Gastrocnemius medialis (tissue), 4 donors: ENCODE measurements around the gene CRPPA. TPM values are rescaled to one million over a fixed set of nuclear protein-coding genes. Genes with fewer than 3 reads are reported as not detected.

Experiments used
- ATAC-seq, 2 donors: fragments of 150-250 bp; one replicate each; pipeline ENCODE4 v1.9.1; 2016
- DNase-seq, 2 donors: peaks; one replicate each; pipeline ENCODE4 v3.0.0-alpha.2; 2019
- H3K27ac ChIP-seq, 4 donors: fragments of 200-600 bp; sonication (generic); 1 replicate in 1 of 4; 2 replicates in 3 of 4; pipeline ENCODE4 v1.5.1; 2016 to 2018; ENCODE audit warnings: mild to moderate bottlenecking in 2 of 4, moderate library complexity in 1 of 4
- H3K27me3 ChIP-seq, 3 donors: fragments of 200-600 bp; sonication (generic) in 2 of 3; 1 replicate in 1 of 3; 2 replicates in 2 of 3; pipeline versions ENCODE4 v1.5.1 to v1.6.0; 2016 to 2019; ENCODE audit warnings: mild to moderate bottlenecking in 1 of 3, moderate library complexity in 1 of 3
- H3K36me3 ChIP-seq, 2 donors: fragments of 200-600 bp; sonication (generic) in 1 of 2; one replicate each; pipeline ENCODE4 v1.5.1; 2017 to 2018
- H3K4me1 ChIP-seq, 2 donors: fragments of 200-600 bp; sonication (generic) in 1 of 2; one replicate each; pipeline ENCODE4 v1.5.1; 2016 to 2017; ENCODE audit warnings: mild to moderate bottlenecking in 2 of 2
- H3K4me3 ChIP-seq, 4 donors: fragments of 200-600 bp; sonication (generic) in 3 of 4; 1 replicate in 1 of 4; 2 replicates in 3 of 4; pipeline ENCODE4 v1.5.1; 2016 to 2019; ENCODE audit warnings: mild to moderate bottlenecking in 2 of 4
- H3K9me3 ChIP-seq, 3 donors: fragments of 200-600 bp; sonication (generic) in 2 of 3; 1 replicate in 1 of 3; 2 replicates in 2 of 3; pipeline ENCODE4 v1.5.1; 2016 to 2019
- POLR2A ChIP-seq, 2 donors: fragments of 450-650 bp; IDR thresholded peaks; one replicate each; pipeline ENCODE4 v1.6.1; 2017; ENCODE audit warnings: antibody characterized with exemption in 2 of 2, mild to moderate bottlenecking in 2 of 2, moderate library complexity in 2 of 2
- in situ Hi-C, 4 donors: fragments of 200-750 bp; cut with MboI; loops; one replicate each; pipeline versions ENCODE4 v1.15.0 to v1.8.0; 2017; ENCODE audit warnings: low sequenced_read_pairs in 4 of 4
- intact Hi-C: fragments of 100-400 bp; cut with DNase I; formaldehyde crosslinking; loops from one replicate; pipeline ENCODE4 v1.15.1; 2023; ENCODE audit warnings: low total_unique reads
- total RNA-seq, 4 donors: library from RNA; depleted of rRNA; stranded (reverse); fragments of >200 nt; gene quantifications; one replicate each; pipeline versions ENCODE4 v1.1.0 to v1.2.3, GENCODE V29; 2016
- TF ChIP-seq, protein P1 (sequence below), 5 experiments: fragments of 450-650 bp in 3 of 5; fragments of 200-600 bp in 2 of 5; sonication (generic) in 2 of 5; IDR thresholded peaks in 4 of 5; conservative IDR thresholded peaks in 1 of 5; 1 replicate in 4 of 5; 2 replicates in 1 of 5; pipeline ENCODE4 v1.5.1; 2016 to 2019; ENCODE audit warnings: antibody characterized with exemption in 5 of 5, mild to moderate bottlenecking in 3 of 5, moderate library complexity in 3 of 5

Gene CRPPA
- total RNA-seq, 4 donors from 2014 or later: 1.2 to 4.9 (median 2.4) TPM

DNA sequence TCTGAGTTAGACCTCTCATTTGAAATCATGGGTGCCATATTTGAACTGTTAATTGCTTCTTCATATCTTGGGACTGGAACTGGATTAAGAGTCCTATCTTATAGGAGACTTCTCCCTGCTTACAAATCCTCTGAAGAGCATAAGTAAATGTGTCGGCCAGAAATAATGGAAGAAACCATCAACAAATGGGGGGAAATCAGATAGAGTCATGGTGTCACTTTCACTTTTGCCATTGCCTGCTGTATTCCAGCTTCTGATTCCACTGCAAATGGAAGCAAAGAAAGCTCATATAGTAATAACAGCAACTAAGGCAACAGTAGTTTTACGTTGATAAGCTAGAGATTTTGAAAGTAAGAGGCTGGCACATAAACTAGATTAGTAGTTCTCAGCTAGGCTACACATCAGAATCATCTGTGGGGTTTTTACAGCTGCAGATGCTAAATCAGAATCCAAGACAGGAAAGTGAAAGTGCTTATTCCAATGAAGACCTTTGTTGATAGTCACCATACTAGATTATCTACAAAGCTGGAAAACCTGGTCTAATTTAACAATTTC lies 12.3 kb upstream of the CRPPA start:
- H3K27me3 ChIP-seq: no peaks in the 10 kb centered on the region
- TF ChIP-seq, protein P1, sequence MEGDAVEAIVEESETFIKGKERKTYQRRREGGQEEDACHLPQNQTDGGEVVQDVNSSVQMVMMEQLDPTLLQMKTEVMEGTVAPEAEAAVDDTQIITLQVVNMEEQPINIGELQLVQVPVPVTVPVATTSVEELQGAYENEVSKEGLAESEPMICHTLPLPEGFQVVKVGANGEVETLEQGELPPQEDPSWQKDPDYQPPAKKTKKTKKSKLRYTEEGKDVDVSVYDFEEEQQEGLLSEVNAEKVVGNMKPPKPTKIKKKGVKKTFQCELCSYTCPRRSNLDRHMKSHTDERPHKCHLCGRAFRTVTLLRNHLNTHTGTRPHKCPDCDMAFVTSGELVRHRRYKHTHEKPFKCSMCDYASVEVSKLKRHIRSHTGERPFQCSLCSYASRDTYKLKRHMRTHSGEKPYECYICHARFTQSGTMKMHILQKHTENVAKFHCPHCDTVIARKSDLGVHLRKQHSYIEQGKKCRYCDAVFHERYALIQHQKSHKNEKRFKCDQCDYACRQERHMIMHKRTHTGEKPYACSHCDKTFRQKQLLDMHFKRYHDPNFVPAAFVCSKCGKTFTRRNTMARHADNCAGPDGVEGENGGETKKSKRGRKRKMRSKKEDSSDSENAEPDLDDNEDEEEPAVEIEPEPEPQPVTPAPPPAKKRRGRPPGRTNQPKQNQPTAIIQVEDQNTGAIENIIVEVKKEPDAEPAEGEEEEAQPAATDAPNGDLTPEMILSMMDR (IDR thresholded peaks at IDR 0.05 in 4 of 5, conservative IDR thresholded peaks at IDR 0.05 in 1 of 5): no peak
- no peak for TF ChIP-seq POLR2A (IDR thresholded peaks at IDR 0.05)
- no peaks in the 10 kb centered on the region for H3K9me3 ChIP-seq
- in situ Hi-C loops: no loop called here
- H3K4me3 ChIP-seq: no peak overlapping the region
- H3K27ac ChIP-seq: no peak overlapping the region
- no peaks in the 10 kb centered on the region for H3K4me1 ChIP-seq
- intact Hi-C loops: no loop called here
- no peaks in the 10 kb centered on the region for H3K36me3 ChIP-seq
- DNase-seq: no peak
- no peak for ATAC-seq

- ATAC-seq (no peak), DNase-seq (no peak)
- TF ChIP-seq POLR2A (IDR thresholded peaks at IDR 0.05): no peak
- TF ChIP-seq, protein P1 (IDR thresholded peaks at IDR 0.05 in 4 of 5, conservative IDR thresholded peaks at IDR 0.05 in 1 of 5): no peak
- H3K27ac ChIP-seq: no peak overlapping the region
- intact Hi-C loops (no loop called here), in situ Hi-C loops (no loop called here)
- H3K36me3 ChIP-seq: no peaks in the 10 kb centered on the region
- no peaks in the 10 kb centered on the region for H3K4me1 ChIP-seq
- H3K27me3 ChIP-seq: no peaks in the 10 kb centered on the region
- no peak overlapping the region for H3K4me3 ChIP-seq
- H3K9me3 ChIP-seq: no peaks in the 10 kb centered on the region
Measured at GRCh38 chr7:16432425-16432731, 11.0 kb upstream of the CRPPA start.

DNA sequence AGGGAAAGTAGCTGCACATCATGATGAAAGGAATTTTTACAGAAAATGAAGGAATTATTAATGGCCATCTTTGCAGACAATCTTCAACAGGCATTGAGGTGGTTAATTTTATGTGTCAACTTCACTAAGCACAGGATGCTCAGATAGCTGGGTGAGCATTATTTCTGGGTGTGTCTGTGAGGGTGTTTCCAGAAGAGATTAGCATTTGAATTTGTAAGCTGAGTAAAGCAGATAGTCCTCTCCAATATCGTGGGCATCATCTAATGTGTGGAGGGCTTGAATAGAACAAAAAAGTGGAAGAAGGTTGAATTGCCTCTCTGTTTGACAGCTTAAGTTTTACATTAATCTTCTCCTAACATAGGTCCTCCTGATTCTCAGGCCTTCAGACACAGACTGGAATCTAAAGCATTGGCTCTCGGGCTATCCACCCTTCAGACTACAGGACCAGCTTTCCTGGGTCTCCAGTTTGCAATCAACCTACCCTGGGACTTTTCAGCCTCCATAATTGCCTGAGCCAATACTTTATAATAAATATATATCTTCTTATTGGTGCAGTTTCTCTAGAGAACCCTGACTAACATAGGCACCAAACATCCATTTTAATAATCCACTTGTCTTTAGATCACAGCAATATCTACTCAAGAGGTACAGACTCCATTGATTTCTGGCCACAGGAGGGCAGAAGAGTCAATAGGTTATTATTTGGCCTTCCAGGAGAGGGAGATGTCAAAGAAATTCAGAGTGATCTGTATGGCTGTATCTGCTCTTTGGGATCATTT lies 10.5 kb upstream of the CRPPA start:
- Histone ChIP-seq H3K4me3 (no peak overlapping the region), H3K36me3 (no peaks in the 10 kb centered on the region), H3K27ac (no peak overlapping the region), H3K4me1 (no peaks in the 10 kb centered on the region), H3K9me3 (no peaks in the 10 kb centered on the region), H3K27me3 (no peaks in the 10 kb centered on the region)
- no peak for DNase-seq
- in situ Hi-C loops: no loop called here
- no peak for ATAC-seq
- intact Hi-C loops: no loop called here
- TF ChIP-seq, protein P1 (IDR thresholded peaks at IDR 0.05 in 4 of 5, conservative IDR thresholded peaks at IDR 0.05 in 1 of 5): peak in 2 of 5 experiments; percentile 26 to 33
- no peak for TF ChIP-seq POLR2A (IDR thresholded peaks at IDR 0.05)

DNA sequence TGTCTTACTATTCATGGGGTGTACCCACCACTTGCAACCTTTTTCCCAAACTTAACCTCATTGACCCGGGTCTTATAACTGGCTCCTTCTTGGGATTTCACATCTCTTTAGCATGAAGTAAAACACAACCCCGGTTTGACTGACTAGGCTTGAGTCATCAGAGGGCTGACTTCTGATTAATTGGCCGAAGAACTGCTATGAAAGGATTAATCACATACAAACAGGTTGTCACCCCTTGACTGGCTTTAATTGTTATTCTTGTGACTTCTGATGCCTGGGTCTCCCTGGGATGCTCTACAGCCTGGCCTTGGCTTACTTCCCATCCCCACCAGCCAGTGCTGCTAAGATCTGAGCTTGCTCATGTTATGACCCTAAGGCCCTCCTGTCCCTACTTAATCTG lies 8.8 kb upstream of the CRPPA start:
- Histone ChIP-seq H3K36me3 (no peaks in the 10 kb centered on the region), H3K9me3 (no peaks in the 10 kb centered on the region), H3K4me1 (no peaks in the 10 kb centered on the region), H3K4me3 (no peak overlapping the region), H3K27me3 (no peaks in the 10 kb centered on the region), H3K27ac (no peak overlapping the region)
- TF ChIP-seq POLR2A (IDR thresholded peaks at IDR 0.05): no peak
- TF ChIP-seq, protein P1 (IDR thresholded peaks at IDR 0.05 in 4 of 5, conservative IDR thresholded peaks at IDR 0.05 in 1 of 5): no peak
- no peak for DNase-seq
- in situ Hi-C loops: no loop called here
- intact Hi-C loops: no loop called here
- ATAC-seq: no peak
